HEK293T (cell line): ENCODE results near the gene DAG1.

Experiments
- ARNT ChIP-seq: fragments of 450-650 bp; IDR thresholded peaks from 2 replicates; pipeline ENCODE4 v1.6.1; 2017; ENCODE audit warnings: mild to moderate bottlenecking
- BHLHE40 ChIP-seq: fragments of 450-650 bp; IDR thresholded peaks from 2 replicates; pipeline ENCODE4 v1.6.1; 2016; ENCODE audit warnings: mild to moderate bottlenecking, moderate library complexity, borderline replicate concordance
- CTBP1 ChIP-seq: fragments of 450-650 bp; IDR thresholded peaks from 2 replicates; pipeline ENCODE4 v1.6.1; 2016; ENCODE audit warnings: borderline replicate concordance
- ELF4 ChIP-seq: fragments of 450-650 bp; IDR thresholded peaks from 2 replicates; pipeline ENCODE4 v1.6.1; 2017; ENCODE audit warnings: antibody characterized with exemption
- FOXA1 ChIP-seq: fragments of 450-650 bp; IDR thresholded peaks from 2 replicates; pipeline ENCODE4 v1.6.1; 2016; ENCODE audit warnings: mild to moderate bottlenecking
- FOXM1 ChIP-seq: fragments of 450-650 bp; IDR thresholded peaks from 2 replicates; pipeline ENCODE4 v1.6.1; 2017; ENCODE audit warnings: mild to moderate bottlenecking, borderline replicate concordance
- L3MBTL2 ChIP-seq: fragments of 450-650 bp; conservative IDR thresholded peaks from 2 replicates; pipeline ENCODE4 v1.6.1; 2016; ENCODE audit warnings: mild to moderate bottlenecking
- LEF1 ChIP-seq: fragments of 450-650 bp; IDR thresholded peaks from 2 replicates; pipeline ENCODE4 v1.6.1; 2017; ENCODE audit warnings: mild to moderate bottlenecking, borderline replicate concordance
- NFRKB ChIP-seq: fragments of 450-650 bp; IDR thresholded peaks from 2 replicates; pipeline ENCODE4 v1.6.1; 2016; ENCODE audit warnings: mild to moderate bottlenecking, moderate library complexity
- SP1 ChIP-seq: fragments of 450-650 bp; IDR thresholded peaks from 2 replicates; pipeline ENCODE4 v1.6.1; 2017
- SUZ12 ChIP-seq: fragments of 450-650 bp; IDR thresholded peaks from 2 replicates; pipeline ENCODE4 v1.6.1; 2016; ENCODE audit warnings: mild to moderate bottlenecking
- TARDBP ChIP-seq: fragments of 450-650 bp; IDR thresholded peaks from 2 replicates; pipeline ENCODE4 v1.6.1; 2016
- ZNF384 ChIP-seq: fragments of 450-650 bp; IDR thresholded peaks from 2 replicates; pipeline ENCODE4 v1.6.1; 2016
- TF ChIP-seq, protein P1 (sequence below): fragments of 450-650 bp; IDR thresholded peaks from 2 replicates; pipeline ENCODE4 v1.6.1; 2016

DNA sequence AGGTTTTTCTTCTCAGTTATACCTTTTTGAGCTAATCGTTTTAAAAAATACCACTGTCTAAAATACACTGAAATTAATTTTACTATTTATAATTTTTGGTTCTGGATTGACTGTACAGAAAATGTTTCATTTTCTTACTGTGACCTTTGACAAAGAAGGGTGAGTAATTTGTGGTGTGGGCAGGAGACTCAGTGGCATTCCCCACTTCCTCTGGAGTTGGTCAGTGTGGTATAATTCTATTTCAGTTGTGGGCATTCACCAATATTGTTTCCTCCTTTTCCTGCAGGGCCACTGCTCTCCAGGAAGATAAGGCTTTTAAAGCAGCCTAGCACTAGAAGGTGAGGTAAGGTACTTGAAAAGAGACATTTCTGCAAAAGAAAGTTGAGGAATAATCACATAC, 6.5 kb downstream of the DAG1 start:
- no peak for TF ChIP-seq SP1
- TF ChIP-seq FOXM1: no peak
- TF ChIP-seq CTBP1: no peak
- TF ChIP-seq ELF4: no peak
- TF ChIP-seq ARNT: no peak
- TF ChIP-seq FOXA1: no peak
- TF ChIP-seq, protein P1, sequence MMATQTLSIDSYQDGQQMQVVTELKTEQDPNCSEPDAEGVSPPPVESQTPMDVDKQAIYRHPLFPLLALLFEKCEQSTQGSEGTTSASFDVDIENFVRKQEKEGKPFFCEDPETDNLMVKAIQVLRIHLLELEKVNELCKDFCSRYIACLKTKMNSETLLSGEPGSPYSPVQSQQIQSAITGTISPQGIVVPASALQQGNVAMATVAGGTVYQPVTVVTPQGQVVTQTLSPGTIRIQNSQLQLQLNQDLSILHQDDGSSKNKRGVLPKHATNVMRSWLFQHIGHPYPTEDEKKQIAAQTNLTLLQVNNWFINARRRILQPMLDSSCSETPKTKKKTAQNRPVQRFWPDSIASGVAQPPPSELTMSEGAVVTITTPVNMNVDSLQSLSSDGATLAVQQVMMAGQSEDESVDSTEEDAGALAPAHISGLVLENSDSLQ: no peak
- no peak for TF ChIP-seq TARDBP
- no peak for TF ChIP-seq ZNF384
- no peak for TF ChIP-seq BHLHE40
- no peak for TF ChIP-seq SUZ12
- TF ChIP-seq NFRKB: no peak
- no peak for TF ChIP-seq L3MBTL2
- no peak for TF ChIP-seq LEF1
